Measurements from ENCODE around the gene TJP3.

Gene TJP3

GRCh38 chr19:3766520-3766919, 58.3 kb downstream of the TJP3 start:
- no peak for FAIRE-seq
- DNase-seq (ENCODE audit: low spot score), result no peak

DNA sequence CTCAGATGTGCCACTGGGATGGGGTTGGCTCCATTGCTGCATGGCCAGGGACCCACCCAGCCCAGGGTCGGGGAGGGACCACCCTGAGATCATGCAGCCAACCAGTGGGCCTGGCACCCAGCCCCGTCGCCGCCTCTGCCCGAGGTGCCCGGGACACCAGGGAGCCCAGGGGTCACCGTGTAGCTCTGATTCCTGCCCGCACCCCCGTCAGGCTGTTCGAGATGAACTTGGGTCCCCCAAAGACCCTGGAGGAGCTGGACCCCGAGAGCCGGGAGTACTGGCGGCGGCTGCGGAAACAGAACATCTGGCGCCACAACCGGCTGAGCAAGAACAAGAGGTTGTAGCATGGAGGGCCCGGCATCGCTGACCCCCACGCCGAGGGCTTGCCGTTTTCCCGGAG, 58.9 kb downstream of the TJP3 start:
- FAIRE-seq (no peak), DNase-seq (ENCODE audit: low spot score) (no peak)

GRCh38 chr19:3768015-3768747, 60.0 kb downstream of the TJP3 start:
- DNase-seq (ENCODE audit: low spot score), result no peak
- no peak for FAIRE-seq

DNA sequence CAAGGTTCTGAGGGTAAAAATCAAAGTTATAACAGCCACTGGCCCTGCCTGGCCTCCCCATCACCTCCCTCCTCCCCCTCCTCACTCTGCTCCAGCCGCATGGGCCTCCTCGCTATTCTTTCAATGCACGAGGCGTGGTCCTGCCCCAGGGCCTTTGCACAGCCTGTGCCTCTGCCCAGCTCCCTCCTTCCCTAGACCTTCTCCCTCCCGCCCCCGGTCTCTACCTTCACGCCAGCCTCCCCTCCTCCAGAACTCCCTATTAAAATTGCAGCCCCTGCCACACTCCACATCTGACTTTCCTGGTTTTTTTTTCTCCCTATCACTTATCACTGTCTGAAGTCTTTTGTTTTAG, 60.5 kb downstream of the TJP3 start:
- FAIRE-seq (no peak), DNase-seq (ENCODE audit: low spot score) (no peak)

GRCh38 chr19:3769494-3769893, 61.3 kb downstream of the TJP3 start:
- DNase-seq (ENCODE audit: low spot score) (no peak), FAIRE-seq (no peak)

DNA sequence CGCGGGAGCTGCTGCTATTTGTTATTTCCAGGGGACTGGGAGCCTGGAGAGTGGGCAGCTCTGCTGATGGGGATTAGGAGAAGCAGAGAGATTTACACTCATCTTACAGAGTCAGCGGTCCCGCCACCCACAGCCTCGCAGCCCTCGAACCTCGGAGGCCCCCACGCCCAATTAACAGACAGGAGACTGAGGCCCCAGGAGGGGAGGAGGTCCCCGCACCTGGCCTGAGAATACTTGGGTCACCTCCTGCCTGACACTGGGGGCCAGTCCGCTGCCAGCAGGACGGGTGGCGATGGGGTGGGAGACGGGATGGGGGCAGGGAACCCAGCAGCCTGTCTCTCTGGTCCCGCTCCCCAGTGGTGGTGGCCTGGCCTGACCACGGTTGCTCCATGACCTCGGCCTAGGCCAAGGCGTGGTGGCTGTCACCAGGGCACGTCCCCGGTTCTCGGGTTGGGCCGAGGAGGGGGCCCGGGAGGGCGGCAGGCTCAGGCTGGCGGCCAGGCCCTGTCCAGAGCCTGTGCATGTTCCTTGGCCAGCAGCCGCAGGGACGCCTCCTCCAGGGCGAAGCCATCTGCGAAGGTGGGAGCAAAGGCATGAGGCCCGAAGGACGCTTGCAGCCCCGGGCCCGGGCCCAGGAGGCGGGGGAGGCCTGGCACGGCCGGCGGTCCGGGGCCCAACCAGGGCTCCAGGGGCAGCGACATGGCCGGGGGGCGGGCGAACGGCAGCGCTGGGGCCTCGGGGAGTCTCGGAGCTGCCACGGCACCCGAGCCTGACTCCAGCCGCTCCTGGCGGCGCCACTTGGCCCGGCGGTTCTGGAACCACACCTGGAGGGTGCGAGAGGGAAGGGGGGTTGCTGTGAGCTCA, 62.2 kb downstream of the TJP3 start:
- FAIRE-seq (no peak), DNase-seq (ENCODE audit: low spot score) (no peak)

GRCh38 chr19:3771000-3771905, 63.1 kb downstream of the TJP3 start:
- DNase-seq (ENCODE audit: low spot score) (no peak), FAIRE-seq (no peak)

DNA sequence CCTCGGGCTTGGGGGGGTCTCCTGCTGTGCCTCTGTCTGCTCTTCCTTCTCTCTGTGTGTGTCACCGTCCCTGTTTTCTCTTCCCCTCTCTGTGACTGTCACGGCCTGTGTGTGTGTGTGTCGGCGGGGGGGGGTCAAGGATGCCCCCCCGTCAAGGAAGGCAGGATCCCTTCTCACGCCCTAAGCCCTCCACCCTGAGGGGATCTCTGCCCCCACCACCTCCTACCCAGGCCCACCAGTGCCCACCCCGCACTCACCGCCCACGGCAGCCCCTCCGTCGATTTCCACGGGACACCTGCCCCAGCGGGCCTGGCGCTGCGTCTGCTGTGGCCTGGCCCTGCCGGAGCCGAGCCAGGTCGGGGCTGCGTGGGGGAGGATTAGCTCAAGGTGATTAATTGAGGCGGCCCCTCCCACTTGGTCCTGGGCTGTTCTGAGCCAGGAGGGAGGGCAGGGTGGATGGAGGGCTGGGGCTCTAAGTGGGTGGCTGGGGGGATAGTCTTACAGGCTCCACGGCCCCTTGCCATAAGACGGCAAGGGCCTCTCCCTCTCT, 63.8 kb downstream of the TJP3 start, which contains the start of gene RAX2:
Gene RAX2 (minus strand): TSS at position 323 of the 550 bp plus-strand sequence. CDS start 486 bp downstream, outside the sequence.
- DNase-seq (ENCODE audit: low spot score), result no peak
- no peak for FAIRE-seq

DNA sequence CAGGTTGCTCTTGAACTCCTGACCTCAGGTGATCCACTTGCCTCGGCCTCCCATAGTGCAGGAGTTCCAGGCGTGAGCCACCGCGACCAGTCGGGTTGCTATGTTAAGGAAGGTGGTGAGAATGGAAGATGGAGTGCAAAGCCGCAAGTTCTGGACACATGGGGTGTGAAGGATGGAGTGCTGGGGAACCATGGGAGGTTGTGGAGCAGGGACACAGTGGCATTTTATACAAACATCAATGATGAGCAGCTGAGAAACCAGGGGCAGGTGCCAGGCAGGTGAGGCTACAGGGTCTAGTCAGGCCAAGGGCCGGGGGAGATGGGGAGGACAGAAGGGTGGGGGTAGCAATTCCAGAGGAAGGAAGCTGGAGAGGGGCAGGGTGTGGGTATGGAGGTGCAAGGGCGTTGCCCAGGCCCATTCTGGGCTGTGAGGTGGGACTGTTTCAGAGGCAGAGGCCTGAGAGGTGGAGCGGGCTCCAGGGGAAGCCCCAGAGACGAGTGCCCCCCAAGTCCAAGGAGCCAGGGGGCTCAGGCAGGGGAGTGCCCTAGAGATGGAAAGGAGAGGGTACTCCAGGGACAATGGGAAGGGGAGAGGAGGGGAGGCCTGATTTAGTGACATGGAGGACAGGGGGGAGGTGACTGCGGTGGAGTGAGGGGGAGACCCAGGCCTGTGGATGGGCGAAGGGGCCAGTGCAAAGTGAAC, 65.8 kb downstream of the TJP3 start:
- no peak for DNase-seq (ENCODE audit: low spot score)
- FAIRE-seq, result no peak

GRCh38 chr19:3774621-3775373, 66.6 kb downstream of the TJP3 start:
- DNase-seq (ENCODE audit: low spot score), result no peak
- FAIRE-seq, result no peak

DNA sequence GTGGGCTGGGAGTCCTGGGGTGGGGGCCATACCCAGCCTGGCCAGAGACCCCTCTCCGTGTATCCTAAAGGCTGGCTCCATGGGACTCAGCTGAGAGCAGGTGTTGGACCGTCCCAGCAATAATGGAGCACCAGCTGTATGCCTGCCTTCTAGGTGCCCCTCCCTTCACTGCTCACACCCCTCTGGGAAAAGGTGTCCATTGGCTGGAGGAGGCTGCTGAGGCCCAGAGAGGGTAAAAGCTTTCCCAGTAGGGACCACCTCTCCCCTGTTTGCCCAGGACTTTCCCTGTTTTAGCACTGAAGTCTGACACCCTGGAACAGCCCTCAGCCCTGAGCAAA, 67.2 kb downstream of the TJP3 start:
- no peak for DNase-seq (ENCODE audit: low spot score)
- FAIRE-seq, result no peak

- DNase-seq (ENCODE audit: low spot score) (no peak), FAIRE-seq (no peak)
Observed at GRCh38 chr19:3775831-3776230, 67.6 kb downstream of the TJP3 start.

DNA sequence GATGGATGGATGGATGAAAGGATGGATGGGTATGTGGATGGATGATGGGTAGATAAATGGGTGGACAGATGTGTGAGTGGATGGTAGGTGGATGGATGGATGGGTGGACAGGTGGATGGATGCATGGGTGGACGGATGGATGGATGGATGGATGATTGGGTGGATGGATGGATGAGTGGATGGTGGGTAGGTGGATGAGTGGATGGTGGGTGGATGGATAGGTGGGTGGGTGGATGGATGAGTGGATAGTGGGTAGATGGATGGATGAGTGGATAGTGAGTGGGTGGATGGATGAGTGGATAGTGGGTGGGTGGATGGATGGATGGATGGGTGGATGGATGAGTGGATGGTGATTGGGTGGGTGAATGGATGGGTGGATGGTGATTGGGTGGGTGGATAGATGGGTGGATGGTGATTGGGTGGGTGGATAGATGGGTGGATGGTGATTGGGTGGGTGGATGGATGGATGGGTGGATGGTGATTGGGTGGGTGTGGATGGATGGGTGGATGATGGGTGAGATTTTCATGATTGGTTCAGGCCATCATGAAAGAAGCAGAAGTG, 68.4 kb downstream of the TJP3 start:
- FAIRE-seq, result no peak

DNA sequence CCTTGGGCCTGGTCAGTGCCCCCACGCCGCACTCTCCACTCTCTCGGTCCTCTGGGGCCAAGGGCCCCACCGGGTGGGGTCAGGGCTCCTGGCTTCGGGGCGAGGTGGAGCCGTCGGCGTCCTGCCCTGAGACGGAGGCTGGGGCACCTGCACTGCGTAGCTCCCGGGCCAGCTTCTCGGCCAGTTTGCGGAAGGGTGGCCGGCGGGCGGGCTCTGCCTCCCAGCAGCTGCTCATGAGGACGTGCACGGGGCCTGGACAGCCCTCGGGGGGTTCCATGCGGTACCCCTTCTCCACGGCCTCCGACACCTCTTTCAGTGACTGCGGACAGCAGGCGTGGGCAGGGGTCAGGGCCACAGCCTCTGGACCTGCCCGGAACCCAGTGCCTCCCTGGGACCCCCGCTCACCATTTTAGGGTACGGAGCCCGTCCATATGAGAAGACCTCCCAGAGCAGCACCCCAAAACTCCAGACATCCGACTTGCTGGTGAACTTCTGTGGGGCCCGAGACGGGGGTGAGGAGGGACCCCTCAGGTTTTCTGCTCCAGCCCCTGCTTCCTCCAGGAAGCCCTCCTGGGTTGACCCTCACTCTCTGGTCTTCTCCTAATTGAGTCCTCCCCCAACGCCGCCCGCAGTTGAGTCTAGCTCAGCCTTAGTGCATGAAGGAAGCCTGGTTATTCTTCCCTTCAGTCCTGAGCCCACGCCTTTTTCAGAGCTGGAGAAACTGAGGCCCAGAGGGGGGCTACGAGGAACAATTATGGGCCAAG, 70.1 kb downstream of the TJP3 start:
- FAIRE-seq (no peak), DNase-seq (ENCODE audit: low spot score) (no peak)

More for the DNA sequence above, 68.4 kb downstream of the TJP3 start:
- DNase-seq (ENCODE audit: low spot score), result no peak

DNA sequence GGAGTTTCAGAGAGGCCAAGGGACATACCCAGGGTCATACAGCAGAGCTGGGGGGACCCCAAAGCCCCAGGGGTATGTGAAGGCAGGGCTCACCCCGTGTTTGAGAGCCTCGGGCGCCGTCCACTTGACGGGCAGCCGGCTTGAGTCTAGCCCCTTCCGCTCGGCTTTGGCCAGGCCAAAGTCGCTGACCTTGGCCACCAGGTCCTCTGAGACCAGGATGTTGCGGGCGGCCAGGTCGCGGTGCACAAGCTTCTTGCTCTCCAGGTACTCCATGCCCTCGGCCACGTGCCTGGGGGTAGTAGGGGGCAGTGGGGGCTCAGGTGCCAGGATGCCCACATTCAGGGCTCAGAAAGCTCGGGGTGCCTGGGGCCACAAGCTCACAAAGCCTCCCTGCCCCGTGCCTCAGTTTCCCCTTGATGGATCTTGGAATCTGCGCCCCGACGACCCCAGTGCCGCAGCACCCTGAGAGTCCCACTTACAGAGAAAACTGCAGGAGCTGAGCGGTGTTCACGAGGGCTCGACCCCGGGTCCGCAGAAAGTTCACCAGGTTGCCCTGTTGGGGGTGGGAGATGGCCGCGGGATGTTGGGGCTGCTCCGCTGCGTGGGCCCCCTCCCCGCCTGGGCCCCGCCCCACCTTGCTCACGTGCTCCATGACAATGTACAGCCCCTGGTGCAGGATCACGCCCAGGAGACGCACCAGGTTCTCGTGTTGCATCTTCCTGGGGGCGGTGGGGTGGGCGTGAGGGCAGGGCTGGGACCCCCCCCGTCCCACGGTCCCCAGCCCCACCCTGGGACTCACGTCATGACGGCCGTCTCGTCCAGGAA, 70.9 kb downstream of the TJP3 start:
- no peak for DNase-seq (ENCODE audit: low spot score)
- no peak for FAIRE-seq

DNA sequence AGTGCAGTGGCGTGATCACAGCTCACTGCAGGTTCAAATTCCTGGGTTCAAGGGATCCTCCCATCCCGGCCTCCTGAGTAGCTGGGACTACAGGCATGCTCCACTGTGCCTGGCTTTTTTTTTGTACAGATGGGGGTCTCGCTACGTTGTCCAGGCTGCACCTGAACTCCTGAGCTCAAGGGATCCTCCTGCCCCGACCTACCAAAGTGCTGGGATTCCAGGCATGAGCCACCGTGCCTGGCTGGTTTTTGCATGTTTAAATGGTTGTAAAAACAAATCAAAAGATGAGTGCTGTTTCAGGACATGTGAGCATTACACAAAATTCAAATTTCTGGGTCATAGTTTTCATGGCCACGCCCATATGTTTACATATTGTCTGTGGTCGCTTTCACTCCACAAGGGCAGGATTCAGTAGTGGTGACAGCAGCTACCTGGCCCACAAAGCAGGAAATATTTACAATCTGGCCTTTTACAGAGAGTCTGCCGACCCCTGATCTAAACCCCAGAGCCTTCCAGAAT, 72.7 kb downstream of the TJP3 start:
- FAIRE-seq, result no peak
- DNase-seq (ENCODE audit: low spot score), result no peak

DNA sequence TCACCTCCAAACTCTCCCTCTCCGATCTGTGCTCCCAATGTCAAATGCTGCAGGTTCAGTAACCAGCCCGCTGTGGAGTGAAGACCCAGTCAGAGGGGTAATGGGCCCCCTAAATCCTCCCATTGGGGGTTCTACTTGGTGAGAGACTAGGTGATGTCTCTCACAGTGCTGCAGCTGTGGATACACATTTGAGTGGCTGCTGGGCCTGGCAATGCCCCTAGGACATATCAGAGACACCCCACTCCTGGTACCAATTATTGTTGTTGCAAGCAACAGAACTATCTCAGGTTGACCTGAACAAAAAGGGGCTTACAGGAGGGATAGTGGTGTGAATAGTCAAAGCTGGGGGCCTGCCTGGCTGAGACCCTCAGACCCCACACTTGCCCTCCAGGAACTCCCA, 73.4 kb downstream of the TJP3 start:
- FAIRE-seq, result no peak
- no peak for DNase-seq (ENCODE audit: low spot score)

- FAIRE-seq, result no peak
- DNase-seq (ENCODE audit: low spot score), result no peak
Observed at GRCh38 chr19:3782330-3782729, 74.1 kb downstream of the TJP3 start.
